ENCODE data around the gene AFF3.

Gene AFF3

DNA sequence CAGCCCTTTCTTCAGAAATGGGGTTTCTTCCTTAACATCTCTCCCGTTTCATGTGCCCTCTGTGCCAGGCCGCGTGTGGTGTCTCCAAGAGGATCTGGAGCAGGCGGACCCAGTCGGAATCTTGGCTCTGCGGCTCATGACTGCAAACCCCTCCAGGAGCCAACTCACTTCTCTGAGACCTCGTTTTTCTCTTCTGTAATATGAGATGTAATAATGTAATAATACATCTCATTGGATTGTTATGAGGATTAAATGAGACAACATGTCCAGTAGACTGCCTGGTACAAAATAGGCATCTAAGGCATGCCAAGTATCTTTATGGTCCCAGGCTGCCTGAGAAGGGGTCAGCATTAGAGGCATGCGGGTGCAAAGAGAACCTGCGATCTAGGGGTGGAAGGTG is 431.2 kb downstream of the AFF3 start:
- Histone ChIP-seq H3K36me3 (ENCODE audit: insufficient read depth, low read length) (peaks cover 42% of the 10 kb centered on the region; the same call in 1 of the 2 replicates), H3K4me2 (ENCODE audit: low read length) (no peak overlapping the region), H2AFZ (ENCODE audit: low read length) (no peak overlapping the region), H3K27ac (ENCODE audit: low read depth, low read length, poor library complexity, severe bottlenecking) (no peak overlapping the region), H3K27me3 (ENCODE audit: insufficient read depth, low read length) (no peaks in the 10 kb centered on the region), H3K4me3 (ENCODE audit: low read depth, low read length, poor library complexity, severe bottlenecking) (no peak overlapping the region), H3K4me1 (ENCODE audit: insufficient read depth, low read length, severe bottlenecking) (peaks cover 51% of the 10 kb centered on the region), H3K79me2 (ENCODE audit: insufficient read depth, low read length) (no peaks in the 10 kb centered on the region), H3K9me3 (ENCODE audit: low read length) (no peaks in the 10 kb centered on the region), H3K9ac (ENCODE audit: low read length) (no peak overlapping the region), H3K9me2 (ENCODE audit: low read depth, low read length) (no peaks in the 10 kb centered on the region), H3F3A (ENCODE audit: insufficient read depth, low read length) (no peaks in the 10 kb centered on the region), H4K20me1 (ENCODE audit: insufficient read depth, low read length) (no peaks in the 10 kb centered on the region)
- no peak for TF ChIP-seq EZH2 (IDR thresholded peaks at IDR 0.05; ENCODE audit: borderline replicate concordance, low read length)
- TF ChIP-seq, protein P1, sequence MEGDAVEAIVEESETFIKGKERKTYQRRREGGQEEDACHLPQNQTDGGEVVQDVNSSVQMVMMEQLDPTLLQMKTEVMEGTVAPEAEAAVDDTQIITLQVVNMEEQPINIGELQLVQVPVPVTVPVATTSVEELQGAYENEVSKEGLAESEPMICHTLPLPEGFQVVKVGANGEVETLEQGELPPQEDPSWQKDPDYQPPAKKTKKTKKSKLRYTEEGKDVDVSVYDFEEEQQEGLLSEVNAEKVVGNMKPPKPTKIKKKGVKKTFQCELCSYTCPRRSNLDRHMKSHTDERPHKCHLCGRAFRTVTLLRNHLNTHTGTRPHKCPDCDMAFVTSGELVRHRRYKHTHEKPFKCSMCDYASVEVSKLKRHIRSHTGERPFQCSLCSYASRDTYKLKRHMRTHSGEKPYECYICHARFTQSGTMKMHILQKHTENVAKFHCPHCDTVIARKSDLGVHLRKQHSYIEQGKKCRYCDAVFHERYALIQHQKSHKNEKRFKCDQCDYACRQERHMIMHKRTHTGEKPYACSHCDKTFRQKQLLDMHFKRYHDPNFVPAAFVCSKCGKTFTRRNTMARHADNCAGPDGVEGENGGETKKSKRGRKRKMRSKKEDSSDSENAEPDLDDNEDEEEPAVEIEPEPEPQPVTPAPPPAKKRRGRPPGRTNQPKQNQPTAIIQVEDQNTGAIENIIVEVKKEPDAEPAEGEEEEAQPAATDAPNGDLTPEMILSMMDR (IDR thresholded peaks at IDR 0.05; ENCODE audit: low read length) = no peak

DNA sequence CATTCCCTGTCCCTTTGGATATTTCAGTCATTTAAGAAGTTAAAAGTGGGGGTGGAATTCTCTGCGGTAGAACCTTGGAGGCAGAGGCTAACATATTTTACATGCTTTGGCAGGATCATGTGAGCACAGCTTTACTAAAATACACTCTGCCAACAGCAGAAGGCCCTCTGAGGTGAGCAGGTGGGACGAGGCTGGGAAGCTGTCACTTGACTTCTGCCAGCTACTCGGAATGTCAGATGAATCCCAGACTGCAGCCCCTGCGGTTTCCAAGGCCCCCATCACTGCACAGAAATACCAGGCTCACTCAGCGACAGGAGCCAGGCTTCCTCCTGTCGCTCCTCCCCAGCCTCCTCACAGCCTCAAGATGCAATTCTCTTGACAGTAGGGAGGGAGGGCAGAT is 431.7 kb downstream of the AFF3 start:
- Histone ChIP-seq H3K79me2 (ENCODE audit: insufficient read depth, low read length) (no peaks in the 10 kb centered on the region), H3K27ac (ENCODE audit: low read depth, low read length, poor library complexity, severe bottlenecking) (no peak overlapping the region), H3K4me3 (ENCODE audit: low read depth, low read length, poor library complexity, severe bottlenecking) (no peak overlapping the region), H3K9me3 (ENCODE audit: low read length) (no peaks in the 10 kb centered on the region), H4K20me1 (ENCODE audit: insufficient read depth, low read length) (no peaks in the 10 kb centered on the region), H3F3A (ENCODE audit: insufficient read depth, low read length) (no peaks in the 10 kb centered on the region), H3K36me3 (ENCODE audit: insufficient read depth, low read length) (peaks cover 43% of the 10 kb centered on the region; the same call in 1 of the 2 replicates), H3K4me1 (ENCODE audit: insufficient read depth, low read length, severe bottlenecking) (peaks cover 53% of the 10 kb centered on the region), H3K9me2 (ENCODE audit: low read depth, low read length) (no peaks in the 10 kb centered on the region), H3K4me2 (ENCODE audit: low read length) (no peak overlapping the region), H2AFZ (ENCODE audit: low read length) (no peak overlapping the region), H3K27me3 (ENCODE audit: insufficient read depth, low read length) (no peaks in the 10 kb centered on the region), H3K9ac (ENCODE audit: low read length) (no peak overlapping the region)
- TF ChIP-seq, protein P1 (IDR thresholded peaks at IDR 0.05; ENCODE audit: low read length) = no peak
- TF ChIP-seq EZH2 (IDR thresholded peaks at IDR 0.05; ENCODE audit: borderline replicate concordance, low read length) = no peak

DNA sequence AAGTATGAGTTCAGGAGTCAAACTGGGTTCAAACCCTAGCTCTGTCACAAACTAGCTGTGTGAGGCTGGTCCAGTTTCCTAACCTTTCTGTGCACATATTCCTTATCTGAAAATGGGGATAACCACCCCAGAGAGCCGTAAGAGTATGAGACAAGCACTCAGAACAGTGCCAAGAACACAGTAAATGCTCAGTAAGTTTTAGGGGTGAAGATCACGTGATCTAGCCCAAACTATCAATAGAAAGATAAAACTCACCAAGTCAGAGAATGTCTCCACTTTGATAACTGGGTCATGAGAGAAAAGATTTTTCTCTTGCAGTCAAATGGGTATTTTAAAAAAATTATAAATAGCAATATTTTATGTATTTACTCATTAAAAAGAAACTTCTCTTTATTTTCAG is 433.2 kb downstream of the AFF3 start:
- H3K9me2 ChIP-seq (ENCODE audit: low read depth, low read length) = no peaks in the 10 kb centered on the region
- TF ChIP-seq EZH2 (IDR thresholded peaks at IDR 0.05; ENCODE audit: borderline replicate concordance, low read length) = no peak
- TF ChIP-seq, protein P1 (IDR thresholded peaks at IDR 0.05; ENCODE audit: low read length) = no peak
- H3F3A ChIP-seq (ENCODE audit: insufficient read depth, low read length) = no peaks in the 10 kb centered on the region
- H3K27me3 ChIP-seq (ENCODE audit: insufficient read depth, low read length) = no peaks in the 10 kb centered on the region
- no peaks in the 10 kb centered on the region for H4K20me1 ChIP-seq (ENCODE audit: insufficient read depth, low read length)
- H3K79me2 ChIP-seq (ENCODE audit: insufficient read depth, low read length) = no peaks in the 10 kb centered on the region
- no peak overlapping the region for H2AFZ ChIP-seq (ENCODE audit: low read length)
- H3K4me3 ChIP-seq (ENCODE audit: low read depth, low read length, poor library complexity, severe bottlenecking) = no peak overlapping the region
- H3K9me3 ChIP-seq (ENCODE audit: low read length) = no peaks in the 10 kb centered on the region
- H3K4me1 ChIP-seq (ENCODE audit: insufficient read depth, low read length, severe bottlenecking) = peaks cover 53% of the 10 kb centered on the region
- no peak overlapping the region for H3K4me2 ChIP-seq (ENCODE audit: low read length)
- H3K9ac ChIP-seq (ENCODE audit: low read length) = no peak overlapping the region
- H3K27ac ChIP-seq (ENCODE audit: low read depth, low read length, poor library complexity, severe bottlenecking) = peak overlapping the region; percentile 84
- H3K36me3 ChIP-seq (ENCODE audit: insufficient read depth, low read length) = peaks cover 43% of the 10 kb centered on the region; the same call in 1 of the 2 replicates

Data from OCI-LY1 (cell line).